ENCODE results near the gene PRDM10.

GRCh38 chr11:129979046-129979605 is 23.5 kb downstream of the PRDM10 start:
- TF ChIP-seq CTCF (conservative IDR thresholded peaks at IDR 0.05), result no peak
- TF ChIP-seq ZFX (IDR thresholded peaks at IDR 0.05), result no peak
